Measurements from ENCODE around the gene SERPIND1.

DNA sequence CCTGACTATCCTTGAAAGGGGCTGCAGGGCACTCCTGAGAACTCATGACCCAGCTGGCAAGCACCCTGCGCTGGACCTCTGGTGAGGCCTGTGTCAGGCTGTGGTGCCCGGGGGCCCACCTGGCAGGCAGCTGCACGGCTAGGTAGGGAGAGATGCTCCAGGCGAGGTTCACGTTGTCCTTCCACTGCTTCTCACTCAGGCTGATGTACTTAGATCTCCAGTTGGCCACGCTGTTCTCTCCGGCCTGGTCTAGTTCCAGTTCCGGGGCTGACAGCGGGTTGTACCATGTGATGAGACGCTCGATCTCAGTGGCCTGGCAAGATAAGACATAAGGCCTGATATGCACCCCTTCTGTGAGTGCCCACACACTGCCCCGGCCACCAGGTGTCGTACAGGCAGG, 44.7 kb upstream of the SERPIND1 start:
- TF ChIP-seq POLR2A (IDR thresholded peaks at IDR 0.05) (no peak), POLR2AphosphoS5 (IDR thresholded peaks at IDR 0.05) (no peak)
- TF ChIP-seq, protein P1, sequence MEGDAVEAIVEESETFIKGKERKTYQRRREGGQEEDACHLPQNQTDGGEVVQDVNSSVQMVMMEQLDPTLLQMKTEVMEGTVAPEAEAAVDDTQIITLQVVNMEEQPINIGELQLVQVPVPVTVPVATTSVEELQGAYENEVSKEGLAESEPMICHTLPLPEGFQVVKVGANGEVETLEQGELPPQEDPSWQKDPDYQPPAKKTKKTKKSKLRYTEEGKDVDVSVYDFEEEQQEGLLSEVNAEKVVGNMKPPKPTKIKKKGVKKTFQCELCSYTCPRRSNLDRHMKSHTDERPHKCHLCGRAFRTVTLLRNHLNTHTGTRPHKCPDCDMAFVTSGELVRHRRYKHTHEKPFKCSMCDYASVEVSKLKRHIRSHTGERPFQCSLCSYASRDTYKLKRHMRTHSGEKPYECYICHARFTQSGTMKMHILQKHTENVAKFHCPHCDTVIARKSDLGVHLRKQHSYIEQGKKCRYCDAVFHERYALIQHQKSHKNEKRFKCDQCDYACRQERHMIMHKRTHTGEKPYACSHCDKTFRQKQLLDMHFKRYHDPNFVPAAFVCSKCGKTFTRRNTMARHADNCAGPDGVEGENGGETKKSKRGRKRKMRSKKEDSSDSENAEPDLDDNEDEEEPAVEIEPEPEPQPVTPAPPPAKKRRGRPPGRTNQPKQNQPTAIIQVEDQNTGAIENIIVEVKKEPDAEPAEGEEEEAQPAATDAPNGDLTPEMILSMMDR (IDR thresholded peaks at IDR 0.05): no peak

Measured in breast epithelium (tissue), 3 donors.